Stimulated activated memory B cell treated with anti-CD40 and anti-IgM and Interleukin-4, amounts not matched to agents 10 μg/mL and 1 μg/mL and 100 μg/mL, for 72 hours (primary cell): ENCODE measurements around the gene WFDC12.

Experiments
- ATAC-seq: fragments of 150-1000 bp; cut with Tn5 transposase; 2 replicates; pipeline ENCODE4 v1.10.0; 2021
- H3K27ac Mint-ChIP-seq: one replicate; pipeline ENCODE4 v1.8.0; 2022; ENCODE audit warnings: mild to moderate bottlenecking, mixed read lengths
- H3K27me3 Mint-ChIP-seq: one replicate; pipeline ENCODE4 v1.8.0; 2022; ENCODE audit warnings: mixed read lengths
- H3K36me3 Mint-ChIP-seq: one replicate; pipeline ENCODE4 v1.8.0; 2022; ENCODE audit warnings: mixed read lengths
- H3K4me1 Mint-ChIP-seq: one replicate; pipeline ENCODE4 v1.8.0; 2022; ENCODE audit warnings: mixed read lengths
- H3K4me3 Mint-ChIP-seq: one replicate; pipeline ENCODE4 v1.8.0; 2022; ENCODE audit warnings: mild to moderate bottlenecking, moderate library complexity, mixed read lengths
- H3K9me3 Mint-ChIP-seq: one replicate; pipeline ENCODE4 v1.8.0; 2022; ENCODE audit warnings: mixed read lengths

Gene WFDC12

GRCh38 chr20:45105317-45105716 lies 18.9 kb downstream of the WFDC12 start:
- H3K4me3 Mint-ChIP-seq, result no peak overlapping the region

GRCh38 chr20:45104786-45105185 lies 19.5 kb downstream of the WFDC12 start:
- ATAC-seq, result no peak
- Mint-ChIP-seq H3K4me3 (no peak overlapping the region), H3K27me3 (peaks cover 51% of the 10 kb centered on the region), H3K4me1 (peaks cover 11% of the 10 kb centered on the region), H3K9me3 (no peaks in the 10 kb centered on the region), H3K27ac (no peak overlapping the region), H3K36me3 (no peaks in the 10 kb centered on the region)

More at GRCh38 chr20:45105317-45105716, 18.9 kb downstream of the WFDC12 start:
- H3K27me3 Mint-ChIP-seq, result peaks cover 45% of the 10 kb centered on the region
- H3K36me3 Mint-ChIP-seq, result no peaks in the 10 kb centered on the region
- no peaks in the 10 kb centered on the region for H3K9me3 Mint-ChIP-seq
- no peak overlapping the region for H3K27ac Mint-ChIP-seq
- no peak for ATAC-seq
- H3K4me1 Mint-ChIP-seq, result peaks cover 9% of the 10 kb centered on the region

DNA sequence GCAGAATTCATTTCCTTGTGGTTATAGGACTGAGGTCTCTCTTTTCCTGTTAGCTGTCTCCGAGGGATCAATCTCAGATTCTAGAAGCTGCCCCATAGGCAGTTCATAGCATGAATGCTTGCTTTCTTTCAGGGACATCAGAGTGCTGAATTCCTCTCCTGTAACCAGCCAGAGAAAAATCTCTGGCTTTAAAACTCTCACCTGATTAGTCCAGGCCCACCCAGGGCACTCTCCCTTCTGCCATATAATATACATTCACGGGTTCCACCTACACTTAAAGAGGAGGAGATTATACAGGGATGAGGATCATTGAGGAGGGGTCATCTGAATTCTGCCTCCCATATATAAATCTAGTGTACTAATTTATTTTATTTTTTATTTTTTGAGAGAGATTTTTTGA lies 21.2 kb downstream of the WFDC12 start:
- H3K36me3 Mint-ChIP-seq, result no peaks in the 10 kb centered on the region
- no peak overlapping the region for H3K4me3 Mint-ChIP-seq
- no peaks in the 10 kb centered on the region for H3K9me3 Mint-ChIP-seq
- no peak for ATAC-seq
- no peak overlapping the region for H3K27ac Mint-ChIP-seq
- H3K27me3 Mint-ChIP-seq, result peaks cover 47% of the 10 kb centered on the region
- H3K4me1 Mint-ChIP-seq, result peaks cover 11% of the 10 kb centered on the region

DNA sequence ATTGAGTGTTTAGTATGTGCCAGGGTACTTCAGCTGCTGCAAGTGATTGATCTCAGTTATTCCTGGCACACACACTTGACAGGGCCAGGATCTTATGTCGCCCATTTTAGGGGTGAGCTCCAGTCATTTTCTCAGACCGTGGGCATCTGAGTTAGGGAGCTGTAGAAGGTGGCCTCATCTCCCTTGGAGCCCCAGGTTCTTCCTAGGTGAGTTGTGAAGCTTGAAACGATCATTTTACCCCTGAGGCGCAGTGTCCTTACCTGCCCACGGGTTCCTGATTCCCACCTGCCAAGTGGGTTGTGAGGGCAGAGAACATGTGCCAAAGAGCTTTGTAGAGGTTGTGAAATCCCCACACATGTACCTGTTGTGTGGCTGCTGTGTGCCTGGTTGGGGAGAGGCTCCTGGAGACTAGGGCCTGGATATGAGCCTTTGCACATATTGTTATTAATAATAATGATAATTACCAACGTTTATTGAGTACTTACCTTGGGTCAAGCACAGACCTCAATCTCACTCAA lies 22.9 kb downstream of the WFDC12 start:
- H3K27me3 Mint-ChIP-seq, result peaks cover 52% of the 10 kb centered on the region
- H3K4me3 Mint-ChIP-seq, result no peak overlapping the region
- H3K4me1 Mint-ChIP-seq, result peaks cover 15% of the 10 kb centered on the region
- H3K27ac Mint-ChIP-seq, result no peak overlapping the region
- H3K9me3 Mint-ChIP-seq, result no peaks in the 10 kb centered on the region
- no peak for ATAC-seq
- H3K36me3 Mint-ChIP-seq, result no peaks in the 10 kb centered on the region

DNA sequence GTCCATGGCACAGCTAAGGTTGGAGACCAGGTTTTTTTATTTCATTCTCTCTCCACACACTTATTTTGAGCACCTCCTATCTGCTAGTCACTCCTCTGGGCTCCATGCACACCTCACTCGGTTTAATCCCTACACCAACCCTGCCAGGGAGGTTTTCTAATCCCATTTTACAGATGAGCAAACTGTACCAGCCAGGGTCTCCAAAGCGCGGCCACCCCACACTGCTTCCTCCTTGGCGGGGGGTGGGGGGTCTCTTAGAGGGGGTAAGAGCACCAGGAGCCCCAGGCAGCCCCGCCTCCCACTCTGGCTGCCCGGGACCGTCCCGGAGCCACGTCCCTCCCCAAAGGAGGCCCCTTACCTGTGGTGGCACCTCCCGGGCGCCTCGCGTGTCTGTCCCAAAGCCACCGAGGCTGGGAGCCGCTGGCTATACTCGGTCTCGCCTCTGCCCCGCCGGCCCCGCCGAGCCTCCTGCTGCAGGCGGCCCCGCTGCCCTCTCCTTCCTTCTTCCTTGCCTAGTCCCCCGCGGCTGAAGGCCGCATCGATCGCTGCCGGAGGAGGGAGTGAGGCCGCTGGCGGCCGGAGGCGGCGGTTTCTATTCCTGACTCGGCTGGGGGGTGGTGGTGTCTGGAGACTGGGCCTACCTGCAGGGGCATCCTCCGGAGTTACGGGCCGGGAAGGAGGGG lies 23.6 kb downstream of the WFDC12 start, which contains the start of gene KCNS1:
TSS of gene KCNS1 (minus strand) at position 565 of the 683 bp plus-strand sequence. CDS start 1,891 bp downstream, outside the sequence.
- Mint-ChIP-seq H3K4me3 (peak within 1 kb of the TSS; percentile 12), H3K27ac (no peak within 1 kb of the TSS), H3K4me1 (peaks cover 15% of the 10 kb centered on the region), H3K36me3 (no peaks in the 10 kb centered on the region), H3K27me3 (peaks cover 52% of the 10 kb centered on the region), H3K9me3 (no peaks in the 10 kb centered on the region)
- peak; percentile 37 for ATAC-seq

DNA sequence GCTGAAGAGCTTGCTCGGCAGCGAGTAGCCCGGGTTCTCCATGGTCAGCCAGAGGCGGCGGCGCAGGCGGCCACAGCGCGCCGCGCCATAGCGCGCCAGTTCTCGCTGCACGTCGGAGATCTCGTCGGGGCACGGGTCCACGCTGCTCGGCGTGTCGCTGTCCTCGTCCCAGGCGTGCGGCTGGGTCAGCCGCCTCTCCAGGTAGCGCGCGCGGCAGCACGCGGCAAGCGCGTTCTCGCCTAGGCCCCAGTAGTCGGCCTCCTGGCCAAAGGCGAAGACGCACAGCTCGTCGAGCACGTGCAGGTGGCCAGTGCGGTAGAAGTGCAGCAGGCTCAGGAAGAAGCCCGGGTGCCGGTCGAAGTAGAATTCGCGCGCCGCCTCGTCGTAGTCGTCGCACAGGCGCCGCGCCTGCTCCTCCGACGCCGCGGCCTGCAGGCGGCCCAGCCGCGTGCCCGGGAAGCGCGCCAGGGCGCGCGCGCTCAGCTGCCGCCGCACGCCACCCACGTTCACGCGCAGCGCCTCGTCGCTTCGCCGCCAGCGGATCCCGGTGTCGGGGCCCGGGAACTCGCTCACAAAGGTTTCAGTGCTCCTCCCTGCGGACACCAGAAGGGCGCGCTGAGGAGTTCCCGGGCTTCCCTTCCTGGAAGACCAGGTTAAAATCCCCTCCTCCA lies 26.0 kb downstream of the WFDC12 start:
- Mint-ChIP-seq H3K4me3 (no peak overlapping the region), H3K27me3 (peaks cover 44% of the 10 kb centered on the region), H3K36me3 (no peaks in the 10 kb centered on the region), H3K27ac (no peak overlapping the region), H3K4me1 (peaks cover 15% of the 10 kb centered on the region), H3K9me3 (no peaks in the 10 kb centered on the region)
- no peak for ATAC-seq

DNA sequence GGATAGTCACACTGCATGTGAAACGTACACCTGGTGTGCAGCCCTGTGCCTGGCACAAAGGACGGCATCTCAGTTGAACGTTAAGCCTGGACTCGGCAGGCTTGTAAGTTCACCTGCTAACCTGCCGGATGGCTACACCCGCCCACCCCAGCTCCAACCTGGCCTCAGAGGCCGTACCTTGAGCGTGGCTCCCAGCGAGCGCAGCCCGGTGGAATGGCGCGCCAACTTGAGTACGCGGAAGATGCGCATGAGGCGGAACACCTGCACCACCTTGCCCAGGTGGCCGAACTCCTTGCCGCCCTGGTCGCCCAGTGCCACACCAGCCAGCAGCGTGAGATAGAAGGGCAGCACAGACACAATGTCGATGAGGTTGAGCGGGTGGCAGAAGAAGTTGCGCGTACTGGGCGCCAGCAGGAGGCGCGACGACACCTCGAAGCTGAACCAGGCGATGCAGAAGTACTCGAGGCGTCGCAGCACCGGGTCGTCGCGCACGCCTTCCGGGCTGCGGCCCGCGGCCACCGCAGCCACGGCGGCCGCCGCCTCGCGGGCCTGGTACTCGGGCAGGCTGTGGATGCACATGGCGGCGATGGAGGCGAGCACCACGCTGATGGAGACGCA lies 26.7 kb downstream of the WFDC12 start:
- H3K27ac Mint-ChIP-seq, result no peak overlapping the region

DNA sequence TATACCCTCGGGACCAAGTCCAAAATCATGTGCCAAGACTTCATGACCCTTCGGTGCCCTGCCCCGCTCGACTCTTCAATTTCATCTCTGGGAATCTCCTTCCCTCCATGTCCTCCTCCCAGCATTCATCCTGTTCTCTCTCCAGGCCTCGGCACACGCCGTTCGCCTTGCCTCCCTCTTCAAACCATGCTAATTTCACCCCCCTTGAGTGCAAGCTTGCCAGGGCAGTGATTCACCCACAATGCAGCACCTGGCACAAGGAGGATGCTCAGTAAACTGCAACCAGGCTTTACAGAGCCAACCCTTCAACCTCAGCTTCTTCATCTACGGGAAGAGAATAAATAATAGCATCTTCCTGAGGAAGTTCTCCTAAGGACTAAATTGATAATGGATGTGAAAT lies 27.5 kb downstream of the WFDC12 start:
- Mint-ChIP-seq H3K36me3 (no peaks in the 10 kb centered on the region), H3K27me3 (peaks cover 44% of the 10 kb centered on the region), H3K27ac (no peak overlapping the region), H3K4me1 (peaks cover 15% of the 10 kb centered on the region), H3K9me3 (no peaks in the 10 kb centered on the region), H3K4me3 (no peak overlapping the region)
- ATAC-seq, result no peak

More for the DNA sequence above, 26.7 kb downstream of the WFDC12 start:
- Mint-ChIP-seq H3K9me3 (no peaks in the 10 kb centered on the region), H3K4me3 (peak overlapping the region; percentile 64), H3K27me3 (peaks cover 44% of the 10 kb centered on the region), H3K36me3 (no peaks in the 10 kb centered on the region), H3K4me1 (peaks cover 15% of the 10 kb centered on the region)
- no peak for ATAC-seq

GRCh38 chr20:45095805-45096238 lies 28.4 kb downstream of the WFDC12 start:
- peaks cover 11% of the 10 kb centered on the region for H3K4me1 Mint-ChIP-seq
- H3K9me3 Mint-ChIP-seq, result no peaks in the 10 kb centered on the region
- peaks cover 6% of the 10 kb centered on the region for H3K36me3 Mint-ChIP-seq
- H3K27ac Mint-ChIP-seq, result no peak overlapping the region
- ATAC-seq, result no peak
- H3K27me3 Mint-ChIP-seq, result peaks cover 37% of the 10 kb centered on the region
- no peak overlapping the region for H3K4me3 Mint-ChIP-seq

- Mint-ChIP-seq H3K9me3 (no peaks in the 10 kb centered on the region), H3K4me1 (peaks cover 4% of the 10 kb centered on the region), H3K27ac (no peak overlapping the region), H3K36me3 (peaks cover 14% of the 10 kb centered on the region), H3K4me3 (no peak overlapping the region), H3K27me3 (peaks cover 29% of the 10 kb centered on the region)
- no peak for ATAC-seq
These were observed 29.2 kb downstream of the WFDC12 start for GRCh38 chr20:45094864-45095574.

DNA sequence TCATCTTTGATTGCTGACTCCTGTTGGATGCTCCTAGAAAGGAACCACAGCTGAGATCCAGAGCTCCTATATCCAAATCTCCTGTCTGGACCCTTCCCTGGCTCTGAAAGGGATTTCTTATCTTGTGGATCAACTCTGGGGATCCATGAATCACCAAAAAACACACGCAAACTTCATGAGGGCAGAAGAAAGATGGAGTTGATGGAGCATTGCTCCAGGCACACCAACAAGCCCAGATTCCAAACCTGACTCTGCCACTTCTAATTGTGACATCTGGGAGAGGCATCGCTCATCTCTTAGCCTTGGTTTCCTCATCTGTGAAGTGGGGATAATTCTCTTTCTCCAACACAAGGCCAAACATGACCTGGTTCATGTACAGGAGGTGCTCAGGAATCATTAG lies 30.1 kb downstream of the WFDC12 start:
- Mint-ChIP-seq H3K36me3 (peaks cover 17% of the 10 kb centered on the region), H3K4me1 (peaks cover 4% of the 10 kb centered on the region), H3K27me3 (peaks cover 21% of the 10 kb centered on the region), H3K4me3 (no peak overlapping the region), H3K9me3 (no peaks in the 10 kb centered on the region), H3K27ac (no peak overlapping the region)
- no peak for ATAC-seq

DNA sequence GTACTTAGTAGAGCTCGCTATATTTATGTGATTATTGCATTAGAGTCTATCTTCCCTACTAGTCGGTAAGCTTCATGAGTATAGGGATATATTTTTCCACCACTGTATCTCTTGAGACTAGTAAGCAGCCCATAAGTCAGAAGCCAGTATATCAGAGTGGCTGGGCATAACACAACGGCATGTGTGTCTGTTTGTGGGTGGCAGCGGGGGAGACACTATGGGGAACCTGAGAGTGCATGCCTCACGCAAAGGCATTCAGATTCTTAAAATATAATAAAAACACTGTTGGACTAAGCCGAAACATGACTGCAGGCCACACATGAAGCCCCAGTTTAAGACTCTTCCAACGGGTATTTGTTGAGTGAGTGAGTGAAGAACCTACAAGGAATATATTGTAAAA lies 31.4 kb downstream of the WFDC12 start:
- ATAC-seq, result no peak
- Mint-ChIP-seq H3K4me1 (peaks cover 4% of the 10 kb centered on the region), H3K9me3 (no peaks in the 10 kb centered on the region), H3K36me3 (peaks cover 24% of the 10 kb centered on the region), H3K4me3 (no peak overlapping the region), H3K27me3 (peaks cover 16% of the 10 kb centered on the region), H3K27ac (no peak overlapping the region)

GRCh38 chr20:45091366-45091765 lies 32.9 kb downstream of the WFDC12 start:
- Mint-ChIP-seq H3K36me3 (peaks cover 39% of the 10 kb centered on the region), H3K4me1 (peaks cover 13% of the 10 kb centered on the region), H3K9me3 (no peaks in the 10 kb centered on the region), H3K4me3 (no peak overlapping the region), H3K27me3 (peaks cover under 1% of the 10 kb centered on the region), H3K27ac (no peak overlapping the region)
- no peak for ATAC-seq

GRCh38 chr20:45090481-45090880 lies 33.8 kb downstream of the WFDC12 start:
- Mint-ChIP-seq H3K4me3 (no peak overlapping the region), H3K36me3 (peaks cover 48% of the 10 kb centered on the region), H3K27me3 (no peaks in the 10 kb centered on the region), H3K9me3 (no peaks in the 10 kb centered on the region), H3K4me1 (peaks cover 21% of the 10 kb centered on the region), H3K27ac (no peak overlapping the region)
- no peak for ATAC-seq

- Mint-ChIP-seq H3K27me3 (no peaks in the 10 kb centered on the region), H3K36me3 (peaks cover 66% of the 10 kb centered on the region), H3K4me1 (peaks cover 34% of the 10 kb centered on the region), H3K9me3 (no peaks in the 10 kb centered on the region), H3K4me3 (no peak overlapping the region), H3K27ac (no peak overlapping the region)
- no peak for ATAC-seq
These were observed 36.0 kb downstream of the WFDC12 start for GRCh38 chr20:45088247-45088646.
